Stomach (tissue), 9 donors: ENCODE data around the gene INSR. TPM values are rescaled to one million over a fixed set of nuclear protein-coding genes. Genes with fewer than 3 reads are reported as not detected.
A peak's percentile ranks its signal among the peaks of the same experiment; 100 is the strongest.

Experiments
- DNase-seq, 2 donors: peaks; one replicate each; pipeline versions ENCODE4 v3.0.0 to v3.0.0-alpha.2; 2013 to 2019
- H3K27ac ChIP-seq, 5 donors: fragments of 200-600 bp in 4 of 5; sonication (generic) in 4 of 5; one replicate each; pipeline ENCODE4 v1.5.1; 2013 to 2019; ENCODE audit warnings: mild to moderate bottlenecking in 1 of 5, moderate library complexity in 1 of 5
- H3K27me3 ChIP-seq, 3 donors: fragments of 200-600 bp; sonication (generic); one replicate each; pipeline ENCODE4 v1.5.1; 2017 to 2019; ENCODE audit warnings: mixed run types in 1 of 3
- H3K36me3 ChIP-seq, 4 donors: fragments of 200-600 bp; sonication (generic); 1 replicate in 3 of 4; 2 replicates in 1 of 4; pipeline ENCODE4 v1.5.1; 2016 to 2019
- H3K4me1 ChIP-seq, 4 donors: fragments of 200-600 bp; sonication (generic); one replicate each; pipeline ENCODE4 v1.5.1; 2016 to 2019
- H3K4me3 ChIP-seq, 4 donors: fragments of 200-600 bp; sonication (generic) in 3 of 4; one replicate each; pipeline ENCODE4 v1.5.1; 2016 to 2019; ENCODE audit warnings: mild to moderate bottlenecking in 1 of 4
- H3K9me3 ChIP-seq, 4 donors: fragments of 200-600 bp; sonication (generic); one replicate each; pipeline ENCODE4 v1.5.1; 2016 to 2019
- CTCF ChIP-seq, 7 experiments: fragments of 450-650 bp in 4 of 7; fragments of 200-600 bp in 3 of 7; sonication (generic) in 3 of 7; IDR thresholded peaks; one replicate each; pipeline ENCODE4 v1.5.1; 2016 to 2019; ENCODE audit warnings: antibody characterized with exemption in 7 of 7, control low read depth in 2 of 7, mild to moderate bottlenecking in 1 of 7
- EP300 ChIP-seq: sonication (generic); formaldehyde crosslinking; IDR thresholded peaks from one replicate; pipeline ENCODE4 v1.6.1; 2017; ENCODE audit warnings: antibody characterized with exemption
- POLR2A ChIP-seq, 4 donors: fragments of 450-650 bp; IDR thresholded peaks; one replicate each; pipeline ENCODE4 v1.6.1; 2016; ENCODE audit warnings: antibody characterized with exemption in 4 of 4, control low read depth in 2 of 4, mild to moderate bottlenecking in 1 of 4, moderate library complexity in 1 of 4
- POLR2AphosphoS5 ChIP-seq, 3 donors: sonication (generic); formaldehyde crosslinking; IDR thresholded peaks; one replicate each; pipeline ENCODE4 v1.6.1; 2016; ENCODE audit warnings: antibody characterized with exemption in 3 of 3
- WGBS, 5 donors: extraction: QIAGEN DNeasy Blood & Tissue Kit in 3 of 5; methylation state at CpG; one replicate each; pipeline versions ENCODE4 v1.1.5 to v1.1.7; 2013 to 2018; 5-methylcytosine and 5-hydroxymethylcytosine counted together
- intact Hi-C: fragments of 100-400 bp; cut with DNase I; formaldehyde crosslinking; loops from one replicate; pipeline ENCODE4 v1.15.1; 2023; ENCODE audit warnings: low total_unique reads
- polyA plus RNA-seq, 3 donors: library from polyadenylated mRNA; stranded (reverse); fragments of 200-250 nt; gene quantifications; one replicate each; pipeline ENCODE4 v1.2.3, GENCODE V29; 2013
- total RNA-seq, 5 donors: library from RNA; depleted of rRNA; stranded (reverse); fragments of >200 nt; gene quantifications; one replicate each; pipeline versions ENCODE4 v1.1.0 to v1.2.3, GENCODE V29; 2014 to 2016
- donor health status: healthy with polysubstance abuse.
- donor health status: Bipolar disorder and iron deficiency.
- donor health status: healthy.

The INSR gene
- total and polyA plus RNA-seq, 8 donors = 4.4 to 513 (median 66.4) TPM

DNA sequence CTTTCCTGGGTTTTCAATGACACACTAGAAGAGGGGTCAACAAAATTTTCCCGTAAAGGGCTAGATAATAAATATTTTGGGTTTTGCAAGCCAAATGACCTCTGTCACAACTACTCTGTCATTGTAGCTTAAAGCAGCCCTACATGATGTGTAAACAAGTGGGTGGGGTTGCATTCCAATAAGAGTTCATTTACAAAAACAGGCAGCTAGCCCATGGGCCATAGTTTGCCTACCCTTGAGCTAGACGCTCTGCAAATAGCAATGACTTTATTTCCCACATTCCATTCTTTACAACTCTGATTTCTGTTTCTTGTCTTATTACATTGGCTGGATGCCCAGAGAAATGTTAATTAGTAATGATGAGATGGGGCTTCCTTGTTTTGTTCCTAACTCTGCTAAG is 148.7 kb downstream of the INSR start:
- Histone ChIP-seq H3K4me1 (peaks cover 0 to 13% (median 5%) of the 10 kb centered on the region in 4 donors), H3K9me3 (no peaks in the 10 kb centered on the region), H3K36me3 (peaks cover 19 to 57% (median 50%) of the 10 kb centered on the region in 4 donors), H3K27ac (peak overlapping the region in 3 of 5 donors; percentile 16 to 31 (median 27)), H3K27me3 (no peaks in the 10 kb centered on the region), H3K4me3 (no peak overlapping the region)
- no peak for TF ChIP-seq POLR2A (IDR thresholded peaks at IDR 0.05)
- peak in 1 of 3 donors; percentile 24 for TF ChIP-seq POLR2AphosphoS5 (IDR thresholded peaks at IDR 0.05)
- WGBS, 5 donors = 31 to 57% (median 37%) methylated on average over 2 of the region's 2 CpGs
- no peak for DNase-seq
- intact Hi-C loops = loop anchor here (5.0 kb wide), 1 partner anchor 197 kb away; no protein-coding TSS in a partner anchor

DNA sequence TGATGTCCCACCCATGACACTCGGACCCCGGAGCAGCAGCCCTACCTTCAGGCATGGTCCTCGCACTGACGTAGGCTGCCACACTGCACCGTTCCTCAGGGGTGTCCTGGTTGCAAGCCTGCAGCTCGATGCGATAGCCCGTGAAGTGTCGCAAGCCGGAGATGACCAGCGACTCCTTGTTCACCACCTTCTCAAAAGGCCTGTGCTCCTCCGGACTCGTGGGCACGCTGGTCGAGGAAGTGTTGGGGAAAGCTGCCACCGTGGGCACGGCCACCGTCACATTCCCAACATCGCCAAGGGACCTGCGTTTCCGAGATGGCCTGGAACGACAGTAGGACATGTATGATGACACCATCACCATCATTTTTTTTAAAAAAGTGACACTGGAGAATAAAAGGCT is 151.4 kb downstream of the INSR start:
- H3K9me3 ChIP-seq = no peaks in the 10 kb centered on the region
- intact Hi-C loops = no loop called here

GRCh38 chr19:7140137-7140536 is 154.1 kb downstream of the INSR start:
- intact Hi-C loops = no loop called here
- DNase-seq = no peak
- Histone ChIP-seq H3K9me3 (no peaks in the 10 kb centered on the region), H3K4me3 (no peak overlapping the region), H3K27ac (no peak overlapping the region), H3K36me3 (peaks cover 19 to 78% (median 72%) of the 10 kb centered on the region in 4 donors), H3K27me3 (no peaks in the 10 kb centered on the region), H3K4me1 (peaks cover 0 to 10% (median 3%) of the 10 kb centered on the region in 4 donors)
- TF ChIP-seq POLR2AphosphoS5 (IDR thresholded peaks at IDR 0.05) (no peak), CTCF (IDR thresholded peaks at IDR 0.05) (no peak), EP300 (no peak), POLR2A (IDR thresholded peaks at IDR 0.05) (no peak)
- WGBS, 5 donors = 69 to 85% (median 81%) methylated on average over 2 of the region's 2 CpGs

More for the DNA sequence above, 151.4 kb downstream of the INSR start:
- H3K36me3 ChIP-seq = peaks cover 19 to 62% (median 58%) of the 10 kb centered on the region in 4 donors
- H3K27me3 ChIP-seq = no peaks in the 10 kb centered on the region
- peaks cover 0 to 13% (median 5%) of the 10 kb centered on the region in 4 donors for H3K4me1 ChIP-seq
- no peak overlapping the region for H3K4me3 ChIP-seq
- no peak overlapping the region for H3K27ac ChIP-seq
- no peak for TF ChIP-seq POLR2A (IDR thresholded peaks at IDR 0.05)
- no peak for TF ChIP-seq EP300
- TF ChIP-seq CTCF (IDR thresholded peaks at IDR 0.05) = no peak
- no peak for TF ChIP-seq POLR2AphosphoS5 (IDR thresholded peaks at IDR 0.05)
- WGBS, 5 donors = 93 to 97% (median 96%) methylated on average over 22 of the region's 22 CpGs
- no peak for DNase-seq

GRCh38 chr19:7139095-7139494 is 155.1 kb downstream of the INSR start:
- peaks cover 19 to 78% (median 74%) of the 10 kb centered on the region in 4 donors for H3K36me3 ChIP-seq

More at GRCh38 chr19:7139095-7139494, 155.1 kb downstream of the INSR start:
- TF ChIP-seq CTCF (IDR thresholded peaks at IDR 0.05) (no peak), POLR2A (IDR thresholded peaks at IDR 0.05) (no peak), EP300 (no peak), POLR2AphosphoS5 (IDR thresholded peaks at IDR 0.05) (no peak)
- no peak for DNase-seq
- Histone ChIP-seq H3K27me3 (no peaks in the 10 kb centered on the region), H3K4me1 (peaks cover 0 to 14% (median 5%) of the 10 kb centered on the region in 4 donors), H3K9me3 (no peaks in the 10 kb centered on the region), H3K27ac (no peak overlapping the region), H3K4me3 (no peak overlapping the region)
- 91 to 100% (median 100%) methylated on average over 1 of the region's 1 CpG for WGBS, 5 donors
- intact Hi-C loops = no loop called here
